SK-N-SH (cell line): ENCODE data around the gene ZDHHC12. TPM values are rescaled to one million over a fixed set of nuclear protein-coding genes. Genes with fewer than 3 reads are reported as not detected.

Source experiments
- CTCF ChIA-PET: fragments of 300-600, 350-600 bp; formaldehyde crosslinking; extraction: SDS; loops from one replicate; lab custom pipeline; 2021; lab: Yijun Ruan, JAX
- POLR2A ChIA-PET: fragments of 350-600 bp; sonication (Branson Sonifier 250); formaldehyde crosslinking; extraction: SDS; loops from one replicate; lab custom pipeline; 2020; ENCODE audit warnings: antibody characterized with exemption, inconsistent platforms; lab: Yijun Ruan, JAX
- DNase-seq: peaks from one replicate; pipeline ENCODE4 v3.0.0; 2012
- H2AFZ ChIP-seq: fragments of 200-600 bp; sonication (generic); 2 replicates; pipeline ENCODE4 v1.8.1; 2016; ENCODE audit warnings: antibody characterized with exemption, mild to moderate bottlenecking, low read depth
- H3F3A ChIP-seq: fragments of 200-600 bp; sonication (generic); replicated peaks from 2 replicates; pipeline ENCODE3; 2016; ENCODE audit warnings: antibody characterized with exemption, mild to moderate bottlenecking; ENCODE audit not compliant: insufficient read depth
- H3K27ac ChIP-seq, 2 experiments: fragments of 200-500 bp in 1 of 2; fragments of 200-600 bp in 1 of 2; sonication (Bioruptor generic) in 1 of 2; sonication (generic), shearing (Covaris generic) in 1 of 2; 2 replicates each; pipeline versions ENCODE4 v1.5.1 to v1.6.1; 2014 to 2016; ENCODE audit warnings: low read depth in 2 of 2, inconsistent platforms in 1 of 2, low read length in 1 of 2, mild to moderate bottlenecking in 1 of 2, mixed read lengths in 1 of 2
- H3K27me3 ChIP-seq: fragments of 200-600 bp; sonication (generic), shearing (Covaris generic); 2 replicates; pipeline ENCODE4 v1.6.1; 2016; ENCODE audit warnings: mixed run types; ENCODE audit not compliant: insufficient read depth
- H3K36me3 ChIP-seq, 2 experiments: fragments of 200-500 bp in 1 of 2; fragments of 200-600 bp in 1 of 2; sonication (Bioruptor generic) in 1 of 2; sonication (generic) in 1 of 2; replicated peaks in 1 of 2; 2 replicates each; pipeline versions ENCODE3 to v1.5.1; 2014 to 2016; ENCODE audit warnings: low read length in 1 of 2, mild to moderate bottlenecking in 1 of 2; ENCODE audit not compliant: insufficient read depth in 2 of 2, control insufficient read depth in 1 of 2
- H3K4me1 ChIP-seq, 2 experiments: fragments of 200-500 bp in 1 of 2; fragments of 200-600 bp in 1 of 2; sonication (Bioruptor generic) in 1 of 2; sonication (generic), shearing (Covaris generic) in 1 of 2; 2 replicates each; pipeline versions ENCODE4 v1.5.1 to v1.6.1; 2014 to 2016; ENCODE audit warnings: low read depth in 1 of 2, low read length in 1 of 2, mixed run types in 1 of 2; ENCODE audit not compliant: insufficient read depth in 2 of 2, control insufficient read depth in 1 of 2
- H3K4me2 ChIP-seq: fragments of 200-600 bp; sonication (generic), shearing (Covaris generic); 2 replicates; pipeline ENCODE4 v1.6.1; 2017; ENCODE audit warnings: mixed run types
- H3K4me3 ChIP-seq, 2 experiments: fragments of 200-500 bp in 1 of 2; fragments of 200-600 bp in 1 of 2; sonication (Bioruptor generic) in 1 of 2; sonication (generic), shearing (Covaris generic) in 1 of 2; 2 replicates each; pipeline versions ENCODE4 v1.5.1 to v1.8.1; 2014 to 2016; ENCODE audit warnings: low read depth in 2 of 2, inconsistent platforms in 1 of 2, low read length in 1 of 2, mild to moderate bottlenecking in 1 of 2, mixed read lengths in 1 of 2, moderate library complexity in 1 of 2
- H3K79me2 ChIP-seq: fragments of 200-600 bp; sonication (generic); 2 replicates; pipeline ENCODE4 v1.8.1; 2017; ENCODE audit warnings: mild to moderate bottlenecking; ENCODE audit not compliant: insufficient read depth
- H3K9ac ChIP-seq: fragments of 200-600 bp; sonication (generic); 2 replicates; pipeline ENCODE4 v1.6.1; 2017; ENCODE audit warnings: mixed run types
- H3K9me2 ChIP-seq: fragments of 200-600 bp; sonication (generic); 2 replicates; pipeline ENCODE4 v1.6.1; 2017; ENCODE audit warnings: mixed run types
- H3K9me3 ChIP-seq: fragments of 200-600 bp; sonication (generic); 2 replicates; pipeline ENCODE4 v1.6.1; 2017; ENCODE audit warnings: mixed run types, mild to moderate bottlenecking, moderate library complexity
- H4K20me1 ChIP-seq: fragments of 200-600 bp; sonication (generic); 2 replicates; pipeline ENCODE4 v1.6.1; 2017; ENCODE audit warnings: mild to moderate bottlenecking, mixed run types; ENCODE audit not compliant: insufficient read depth
- EP300 ChIP-seq, 2 experiments: IDR thresholded peaks; 2 replicates each; pipeline versions ENCODE4 v1.4.0 to v1.6.1; 2012; ENCODE audit warnings: borderline replicate concordance in 1 of 2, low read depth in 1 of 2, low read length in 1 of 2
- EZH2phosphoT487 ChIP-seq: fragments of 200-600 bp; sonication (generic); IDR thresholded peaks from 2 replicates; pipeline ENCODE4 v1.6.1; 2017; ENCODE audit warnings: low read depth, mixed run types, mild to moderate bottlenecking, antibody characterized with exemption, moderate library complexity, borderline replicate concordance
- FOSL2 ChIP-seq: IDR thresholded peaks from 2 replicates; pipeline ENCODE4 v1.4.0; 2012; ENCODE audit warnings: low read depth, mild to moderate bottlenecking, moderate library complexity, borderline replicate concordance
- FOXJ3 ChIP-seq: sonication (generic); formaldehyde crosslinking; IDR thresholded peaks from 2 replicates; pipeline ENCODE4 v1.5.1; 2020; ENCODE audit warnings: mild to moderate bottlenecking, missing genetic modification reagents
- FOXM1 ChIP-seq: IDR thresholded peaks from 2 replicates; pipeline ENCODE4 v1.4.0; 2012; ENCODE audit warnings: low read depth, mild to moderate bottlenecking
- GATA2 ChIP-seq: sonication (generic); formaldehyde crosslinking; IDR thresholded peaks from 2 replicates; pipeline ENCODE4 v1.5.0; 2020; ENCODE audit warnings: mild to moderate bottlenecking, missing genetic modification reagents
- IRF3 ChIP-seq: fragments of 150-350 bp; IDR thresholded peaks from 2 replicates; pipeline ENCODE4 v1.6.1; 2016; ENCODE audit warnings: mild to moderate bottlenecking, low read depth, low read length
- JUND ChIP-seq: IDR thresholded peaks from 2 replicates; pipeline ENCODE4 v1.4.0; 2012
- MAX ChIP-seq: IDR thresholded peaks from 2 replicates; pipeline ENCODE4 v1.4.0; 2012; ENCODE audit warnings: low read depth
- MXI1 ChIP-seq: IDR thresholded peaks from 2 replicates; pipeline ENCODE4 v1.6.1; 2012; ENCODE audit warnings: mild to moderate bottlenecking, low read depth, low read length, improper control_type of control experiment
- NFIC ChIP-seq: IDR thresholded peaks from 2 replicates; pipeline ENCODE4 v1.4.0; 2012; ENCODE audit warnings: borderline replicate concordance
- NRF1 ChIP-seq: IDR thresholded peaks from 2 replicates; pipeline ENCODE4 v1.6.1; 2012; ENCODE audit warnings: low read depth, mild to moderate bottlenecking, low read length
- POLR2AphosphoS5 ChIP-seq: IDR thresholded peaks from 2 replicates; pipeline ENCODE4 v1.6.1; 2012; ENCODE audit warnings: low read depth, low read length
- RAD21 ChIP-seq: IDR thresholded peaks from 2 replicates; pipeline ENCODE4 v1.6.1; 2012; ENCODE audit warnings: mild to moderate bottlenecking, low read length
- REST ChIP-seq: IDR thresholded peaks from 2 replicates; pipeline ENCODE4 v1.6.1; 2012; ENCODE audit warnings: mild to moderate bottlenecking, low read depth, low read length, moderate library complexity
- TCF12 ChIP-seq: IDR thresholded peaks from 2 replicates; pipeline ENCODE4 v1.4.0; 2012
- ZBTB33 ChIP-seq: IDR thresholded peaks from 2 replicates; pipeline ENCODE4 v1.4.0; 2012; ENCODE audit warnings: low read depth, borderline replicate concordance
- WGBS: methylation state at CpG from one replicate; pipeline ENCODE4 v1.1.6; 2017; ENCODE audit warnings: low lambda C conversion rate; 5-methylcytosine and 5-hydroxymethylcytosine counted together
- polyA plus RNA-seq, 3 experiments: library from polyadenylated mRNA; depleted of rRNA; stranded (reverse); fragments of >200 nt; gene quantifications; 2 replicates each; pipeline ENCODE4 v1.2.3, GENCODE V29; 2012

The ZDHHC12 gene
- polyA plus RNA-seq, 1 of the 3 experiments (the other 2 are of a cell fraction): 51.3 TPM

- CTCF ChIA-PET: interaction anchor here (1.9 kb wide), 1 partner anchor 35 kb away, joined by 9 read pairs; no protein-coding TSS in a partner anchor
- Histone ChIP-seq H3K4me1 (peaks cover 0 to 7% of the 10 kb centered on the region in 2 experiments; a peak in 1 of 4 replicates), H3K27ac (no peak overlapping the region), H3K9ac (no peak overlapping the region), H3K79me2 (peaks cover 30% of the 10 kb centered on the region), H2AFZ (no peak overlapping the region)
- WGBS: 91% methylated on average over 6 of the region's 6 CpGs
- TF ChIP-seq RAD21 (no peak), POLR2AphosphoS5 (no peak), FOSL2 (no peak), REST (no peak), FOXM1 (no peak), MAX (no peak), ZBTB33 (no peak), EZH2phosphoT487 (no peak), EP300 (IDR thresholded peaks at IDR 0.05; ENCODE audit: borderline replicate concordance in 1 of 2, low read depth in 1 of 2, low read length in 1 of 2) (no peak), MXI1 (no peak), TCF12 (no peak), GATA2 (CRISPR knock-in tag) (no peak), IRF3 (no peak), JUND (no peak), NFIC (no peak), NRF1 (no peak), FOXJ3 (CRISPR knock-in tag) (no peak)
- TF ChIP-seq, all 33 proteins: peak for 0
- no peak for DNase-seq
- Histone ChIP-seq H3K4me3 (no peak overlapping the region), H3K27me3 (no peaks in the 10 kb centered on the region), H3K9me2 (no peaks in the 10 kb centered on the region), H3K9me3 (no peaks in the 10 kb centered on the region), H3K4me2 (no peak overlapping the region), H4K20me1 (no peaks in the 10 kb centered on the region), H3K36me3 (peaks cover 0 to 5% of the 10 kb centered on the region in 2 experiments), H3F3A (peaks cover 11% of the 10 kb centered on the region)
- POLR2A ChIA-PET: interaction anchor here (0.6 kb wide), 1 partner anchor 130 kb away, joined by 5 read pairs; no protein-coding TSS in a partner anchor
Measured at GRCh38 chr9:128768606-128769005, 44.7 kb upstream of the ZDHHC12 start.
